ENCODE measurements around the gene PSMD1. TPM values are rescaled to one million over a fixed set of nuclear protein-coding genes. Genes with fewer than 3 reads are reported as not detected.
"Not testable (repeated sequence)": the region's sequence is repeated elsewhere in the genome, so short reads cannot be mapped to it uniquely, and the experiment has no call there.

PSMD1 gene
- total RNA-seq, 1 donor from 2014 or later: 45.3 TPM

- DNase-seq (ENCODE audit: low spot score): no peak
These were observed 59.0 kb downstream of the PSMD1 start for GRCh38 chr2:231115651-231116050.

GRCh38 chr2:231117148-231117547, 60.5 kb downstream of the PSMD1 start:
- no peak for DNase-seq (ENCODE audit: low spot score)

GRCh38 chr2:231117922-231118613, 61.4 kb downstream of the PSMD1 start:
- no peak for DNase-seq (ENCODE audit: low spot score)

GRCh38 chr2:231118614-231118942, 61.9 kb downstream of the PSMD1 start:
- no peak for DNase-seq (ENCODE audit: low spot score)

- no peak for DNase-seq (ENCODE audit: low spot score)
These were observed 66.8 kb downstream of the PSMD1 start for GRCh38 chr2:231123362-231123898.

GRCh38 chr2:231124838-231125568, 68.3 kb downstream of the PSMD1 start, which contains the start of gene HTR2B:
Gene HTR2B, minus strand, starts transcription at chr2:231125042. Its CDS starts 1,278 bp downstream, at chr2:231123764.
- peak; percentile 66 for DNase-seq (ENCODE audit: low spot score)

GRCh38 chr2:231126123-231126522, 69.5 kb downstream of the PSMD1 start:
- DNase-seq (ENCODE audit: low spot score): no peak

GRCh38 chr2:231127480-231127879, 70.8 kb downstream of the PSMD1 start:
- DNase-seq (ENCODE audit: low spot score): no peak

GRCh38 chr2:231127936-231128335, 71.3 kb downstream of the PSMD1 start:
- DNase-seq (ENCODE audit: low spot score): no peak

GRCh38 chr2:231128541-231128940, 71.9 kb downstream of the PSMD1 start:
- DNase-seq (ENCODE audit: low spot score): no peak

GRCh38 chr2:231129216-231129615, 72.5 kb downstream of the PSMD1 start:
- no peak for DNase-seq (ENCODE audit: low spot score)

GRCh38 chr2:231130336-231131056, 73.8 kb downstream of the PSMD1 start:
- no peak for DNase-seq (ENCODE audit: low spot score)

GRCh38 chr2:231132129-231132528, 75.5 kb downstream of the PSMD1 start:
- no peak for DNase-seq (ENCODE audit: low spot score)

- no peak for DNase-seq (ENCODE audit: low spot score)
These were observed 76.9 kb downstream of the PSMD1 start for GRCh38 chr2:231133365-231134099.

- DNase-seq (ENCODE audit: low spot score): no peak
These were observed 78.4 kb downstream of the PSMD1 start for GRCh38 chr2:231134910-231135655.

- DNase-seq (ENCODE audit: low spot score): no peak
These were observed 82.0 kb downstream of the PSMD1 start for GRCh38 chr2:231138699-231139098.

- DNase-seq (ENCODE audit: low spot score): no peak
These were observed 83.1 kb downstream of the PSMD1 start for GRCh38 chr2:231139796-231140195.

- DNase-seq (ENCODE audit: low spot score): not testable (repeated sequence)
These were observed 84.1 kb downstream of the PSMD1 start for GRCh38 chr2:231140808-231141207.

- DNase-seq (ENCODE audit: low spot score): no peak
These were observed 88.2 kb downstream of the PSMD1 start for GRCh38 chr2:231144896-231145295.

GRCh38 chr2:231146665-231147064, 90.0 kb downstream of the PSMD1 start:
- DNase-seq (ENCODE audit: low spot score): no peak
